GM18505 (cell line): Measurements from ENCODE around the gene PTPRT.

Experiments used
- ATAC-seq: cut with Tn5 transposase; IDR thresholded peaks from one replicate; pipeline ENCODE4 v1.9.1; 2021; ENCODE audit not compliant: unreplicated experiment
- POLR2A ChIP-seq: IDR thresholded peaks from 4 replicates; pipeline ENCODE4 v1.6.1; 2011; ENCODE audit warnings: borderline replicate concordance; ENCODE audit not compliant: insufficient read depth, insufficient read length; ENCODE audit errors: extremely low read depth

PTPRT gene

DNA sequence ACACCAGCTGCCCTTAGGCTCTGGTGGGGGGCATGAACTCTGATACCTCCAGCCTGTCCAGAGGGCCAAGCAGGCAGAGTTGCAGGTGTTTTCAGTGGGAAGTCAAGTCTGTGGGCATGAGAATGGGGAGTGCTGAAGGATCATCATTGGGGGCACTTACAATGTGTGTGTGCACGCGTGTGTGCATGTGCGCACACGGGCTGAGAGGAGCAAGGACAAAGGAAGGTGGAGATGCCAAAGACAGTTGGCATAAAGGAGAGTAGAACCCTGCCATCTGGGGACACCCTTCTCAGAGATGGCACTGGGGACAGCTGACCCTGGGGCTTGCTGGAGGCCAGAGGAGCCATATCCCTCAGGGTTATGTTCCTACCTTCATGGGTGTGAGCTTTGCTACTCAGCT lies 1163.1 kb downstream of the PTPRT start:
- no peak for TF ChIP-seq POLR2A

DNA sequence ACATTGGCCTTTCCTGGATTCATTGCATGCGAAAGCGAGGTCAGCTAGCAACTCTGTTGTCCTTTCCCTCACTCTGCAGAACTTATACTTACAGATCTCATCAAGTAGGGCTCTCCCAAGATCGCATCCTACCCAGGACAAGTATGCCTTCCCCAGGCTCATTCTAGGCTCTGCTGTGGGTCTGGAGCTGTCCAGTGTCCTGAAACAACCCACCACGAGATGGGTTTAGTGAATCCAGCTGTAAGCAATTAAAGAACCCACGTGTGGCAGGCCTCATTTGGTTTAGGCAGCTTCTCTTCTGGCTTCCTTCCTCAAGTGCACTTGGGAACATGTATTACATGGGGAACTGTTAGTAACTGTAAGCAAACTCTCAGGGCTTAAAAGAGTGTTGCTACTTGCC lies 1165.1 kb downstream of the PTPRT start:
- ATAC-seq: no peak
- no peak for TF ChIP-seq POLR2A

More for the DNA sequence above, 1163.1 kb downstream of the PTPRT start:
- no peak for ATAC-seq
